Cerebellar nuclear complex (tissue), 1 donor: ENCODE data around the gene MAP4K4.

ENCODE experiments used
- DNase-seq, 2 experiments: peaks; one replicate each; lab custom pipeline; 2025; lab: John Stamatoyannopoulos, UW

MAP4K4 gene

GRCh38 chr2:101817481-101817880, 120.0 kb downstream of the MAP4K4 start:
- no peak for DNase-seq

- no peak for DNase-seq
Measured at GRCh38 chr2:101818531-101819451, 121.3 kb downstream of the MAP4K4 start.

GRCh38 chr2:101820519-101820918, 123.0 kb downstream of the MAP4K4 start:
- DNase-seq: no peak

- DNase-seq: no peak
Measured at GRCh38 chr2:101821059-101821805, 123.7 kb downstream of the MAP4K4 start.

- DNase-seq: no peak
Measured at GRCh38 chr2:101821828-101822458, 124.4 kb downstream of the MAP4K4 start.

GRCh38 chr2:101823347-101823791, 125.9 kb downstream of the MAP4K4 start:
- no peak for DNase-seq

- DNase-seq: no peak
Measured at GRCh38 chr2:101823859-101824258, 126.4 kb downstream of the MAP4K4 start.

- DNase-seq: no peak
Measured at GRCh38 chr2:101826716-101827115, 129.2 kb downstream of the MAP4K4 start.

- no peak for DNase-seq
Measured at GRCh38 chr2:101827246-101827645, 129.7 kb downstream of the MAP4K4 start.

GRCh38 chr2:101828257-101828656, 130.8 kb downstream of the MAP4K4 start:
- no peak for DNase-seq

GRCh38 chr2:101828673-101829334, 131.3 kb downstream of the MAP4K4 start:
- no peak for DNase-seq

GRCh38 chr2:101829429-101829828, 131.9 kb downstream of the MAP4K4 start:
- no peak for DNase-seq

GRCh38 chr2:101830146-101830545, 132.6 kb downstream of the MAP4K4 start:
- no peak for DNase-seq

GRCh38 chr2:101830555-101830954, 133.0 kb downstream of the MAP4K4 start:
- DNase-seq: no peak

- peak; percentile 37 to 89 for DNase-seq
Measured at GRCh38 chr2:101831351-101831865, 133.9 kb downstream of the MAP4K4 start.

GRCh38 chr2:101832114-101832513, 134.6 kb downstream of the MAP4K4 start:
- DNase-seq: no peak

GRCh38 chr2:101833890-101834523, 136.5 kb downstream of the MAP4K4 start:
- no peak for DNase-seq

GRCh38 chr2:101837354-101837753, 139.8 kb downstream of the MAP4K4 start:
- DNase-seq: no peak

- no peak for DNase-seq
Measured at GRCh38 chr2:101841679-101842327, 144.3 kb downstream of the MAP4K4 start.

- no peak for DNase-seq
Measured at GRCh38 chr2:101842471-101842870, 145.0 kb downstream of the MAP4K4 start.

GRCh38 chr2:101843048-101843447, 145.5 kb downstream of the MAP4K4 start:
- no peak for DNase-seq
